Measurements from ENCODE around the gene RAB40C.

The RAB40C gene

GRCh38 chr16:589658-590187 lies at the start of gene RAB40C:
RAB40C (plus strand) TSS chr16:590066; CDS start chr16:590292, 226 bp downstream.
- in situ Hi-C loops (cut with HindIII; ENCODE audit: low sequenced_read_pairs), result no loop called here

- in situ Hi-C loops (cut with HindIII; ENCODE audit: low sequenced_read_pairs), result no loop called here
Observed at GRCh38 chr16:540645-541340, 49.1 kb upstream of the RAB40C start.

- in situ Hi-C loops (cut with HindIII; ENCODE audit: low sequenced_read_pairs), result no loop called here
Observed at GRCh38 chr16:543301-544164, 46.3 kb upstream of the RAB40C start.

- in situ Hi-C loops (cut with HindIII; ENCODE audit: low sequenced_read_pairs), result no loop called here
Observed at GRCh38 chr16:544517-544916, 45.3 kb upstream of the RAB40C start.

GRCh38 chr16:546909-547770 lies 42.7 kb upstream of the RAB40C start:
- in situ Hi-C loops (cut with HindIII; ENCODE audit: low sequenced_read_pairs), result no loop called here

- in situ Hi-C loops (cut with HindIII; ENCODE audit: low sequenced_read_pairs), result no loop called here
Observed at GRCh38 chr16:548586-548985, 41.3 kb upstream of the RAB40C start.

GRCh38 chr16:549544-550263 lies 40.2 kb upstream of the RAB40C start:
- in situ Hi-C loops (cut with HindIII; ENCODE audit: low sequenced_read_pairs), result no loop called here

GRCh38 chr16:551210-551609 lies 38.7 kb upstream of the RAB40C start:
- in situ Hi-C loops (cut with HindIII; ENCODE audit: low sequenced_read_pairs), result no loop called here

- in situ Hi-C loops (cut with HindIII; ENCODE audit: low sequenced_read_pairs), result no loop called here
Observed at GRCh38 chr16:552171-552570, 37.7 kb upstream of the RAB40C start.

- in situ Hi-C loops (cut with HindIII; ENCODE audit: low sequenced_read_pairs), result no loop called here
Observed at GRCh38 chr16:553601-554296, 36.1 kb upstream of the RAB40C start.

- in situ Hi-C loops (cut with HindIII; ENCODE audit: low sequenced_read_pairs), result no loop called here
Observed at GRCh38 chr16:554297-554621, 35.6 kb upstream of the RAB40C start.

GRCh38 chr16:554640-555365 lies 35.1 kb upstream of the RAB40C start:
- in situ Hi-C loops (cut with HindIII; ENCODE audit: low sequenced_read_pairs), result no loop called here

- in situ Hi-C loops (cut with HindIII; ENCODE audit: low sequenced_read_pairs), result no loop called here
Observed at GRCh38 chr16:555528-556473, 34.1 kb upstream of the RAB40C start.

GRCh38 chr16:556474-557173 lies 33.2 kb upstream of the RAB40C start:
- in situ Hi-C loops (cut with HindIII; ENCODE audit: low sequenced_read_pairs), result no loop called here

- in situ Hi-C loops (cut with HindIII; ENCODE audit: low sequenced_read_pairs), result no loop called here
Observed at GRCh38 chr16:557463-558297, 32.2 kb upstream of the RAB40C start.

GRCh38 chr16:558298-559020 lies 31.4 kb upstream of the RAB40C start:
- in situ Hi-C loops (cut with HindIII; ENCODE audit: low sequenced_read_pairs), result no loop called here

All from DLD1 (cell line).